ENCODE results near the gene MTHFD1L. TPM values are rescaled to one million over a fixed set of nuclear protein-coding genes. Genes with fewer than 3 reads are reported as not detected.

The MTHFD1L gene
- total and polyA plus RNA-seq, 2 of the 8 experiments (the other 6 are each of a cell fraction or from before 2014, with no cell fraction given) = 29.2 to 105 TPM

GRCh38 chr6:151101161-151101815 lies 235.8 kb downstream of the MTHFD1L start:
- H2BK20ac ChIP-seq (ENCODE audit: low read length) = no peak overlapping the region
- no peak for TF ChIP-seq ATF3 (IDR thresholded peaks at IDR 0.05; ENCODE audit: insufficient read depth, low read depth, low read length)
- peaks cover 0 to 4% (median 3%) of the 10 kb centered on the region in 4 experiments; a peak in 4 of 8 replicates for H3K36me3 ChIP-seq (ENCODE audit: control insufficient read depth in 2 of 4, insufficient read depth in 4 of 4, low read length in 3 of 4)
- H3K4me1 ChIP-seq (replicated peaks in 1 of 4; ENCODE audit: control insufficient read depth in 3 of 4, insufficient read depth in 4 of 4, low read length in 3 of 4) = no peaks in the 10 kb centered on the region
- no peak overlapping the region for H3K56ac ChIP-seq (replicated peaks; ENCODE audit: insufficient read length, low read depth, low read length)
- H4K8ac ChIP-seq (ENCODE audit: extremely low read depth, insufficient read depth, low read length) = no peak overlapping the region
- H3K9me3 ChIP-seq (ENCODE audit: insufficient read depth in 2 of 2, low read depth in 1 of 2, low read length in 1 of 2) = no peaks in the 10 kb centered on the region
- H3K18ac ChIP-seq (ENCODE audit: extremely low read depth, low read length) = no peak overlapping the region
- no peak overlapping the region for H2BK5ac ChIP-seq (ENCODE audit: low read depth, low read length)
- H3K23ac ChIP-seq (ENCODE audit: insufficient read length) = no peak overlapping the region
- DNase-seq (ENCODE audit: low read depth in 1 of 2, low spot score in 2 of 2) = no peak
- H2BK120ac ChIP-seq (replicated peaks; ENCODE audit: low read depth, low read length) = no peak overlapping the region
- no peak overlapping the region for H4K5ac ChIP-seq (ENCODE audit: insufficient read length, low read depth, low read length)
- H2AK5ac ChIP-seq (ENCODE audit: low read depth, low read length) = no peak overlapping the region
- no peak overlapping the region for H3K4ac ChIP-seq (replicated peaks; ENCODE audit: insufficient read length, low read depth, low read length)
- H3K27ac ChIP-seq (ENCODE audit: low read depth, low read length) = no peak overlapping the region
- H4K91ac ChIP-seq (replicated peaks; ENCODE audit: insufficient read length, low read length) = no peak overlapping the region
- no peak overlapping the region for H3K4me3 ChIP-seq (ENCODE audit: extremely low read depth in 1 of 4, insufficient read depth in 2 of 4, low read depth in 3 of 4, low read length in 4 of 4)
- no peak overlapping the region for H2AFZ ChIP-seq (ENCODE audit: low read length)
- H3K79me1 ChIP-seq (ENCODE audit: low read depth, low read length) = no peaks in the 10 kb centered on the region
- H3K4me2 ChIP-seq (ENCODE audit: insufficient read depth in 1 of 2, low read depth in 2 of 2, low read length in 2 of 2) = no peak overlapping the region
- no peak for FAIRE-seq
- no peaks in the 10 kb centered on the region for H4K20me1 ChIP-seq (replicated peaks in 1 of 2; ENCODE audit: control insufficient read depth in 1 of 2, insufficient read depth in 2 of 2, low read length in 2 of 2)
- H2BK15ac ChIP-seq (ENCODE audit: low read length) = no peak overlapping the region
- no peak overlapping the region for H3K9ac ChIP-seq (replicated peaks in 1 of 4; ENCODE audit: extremely low read depth in 1 of 4, low read depth in 3 of 4, low read length in 3 of 4)
- no peaks in the 10 kb centered on the region for H3K79me2 ChIP-seq (ENCODE audit: control insufficient read depth in 1 of 2, insufficient read depth in 2 of 2, low read length in 2 of 2)
- 93% methylated on average over 6 of the region's 6 CpGs; no CpG with 5 or more reads in 1 of the 2 experiments for WGBS, 2 experiments (ENCODE audit: extremely low coverage in 1 of 2, insufficient coverage in 1 of 2, insufficient read length in 1 of 2, insufficient replicate concordance in 2 of 2, low coverage in 1 of 2, low lambda C conversion rate in 2 of 2, missing lambda C conversion rate in 1 of 2)
- CTCF ChIA-PET (ENCODE audit: partially characterized antibody) = interaction anchor here (0.9 kb wide), 1 partner anchor 223 kb away, joined by 4 read pairs; no protein-coding TSS in a partner anchor
- POLR2A ChIA-PET (ENCODE audit: partially characterized antibody) = no interaction called here
- H3K27me3 ChIP-seq (replicated peaks in 1 of 4; ENCODE audit: control insufficient read depth in 3 of 4, extremely low read depth in 1 of 4, insufficient read depth in 3 of 4, low read length in 3 of 4) = no peaks in the 10 kb centered on the region
- no peak overlapping the region for H3K14ac ChIP-seq (ENCODE audit: insufficient read length)
- H2BK12ac ChIP-seq (ENCODE audit: low read depth, low read length) = no peak overlapping the region
- H3K23me2 ChIP-seq (ENCODE audit: low read depth, low read length) = no peaks in the 10 kb centered on the region

All from H1 (cell line).